ENCODE measurements around the gene ELK4. TPM values are rescaled to one million over a fixed set of nuclear protein-coding genes. Genes with fewer than 3 reads are reported as not detected.

The ELK4 gene
- total RNA-seq, 2 donors from 2014 or later, result 92.8 to 100 TPM

- ATAC-seq (no peak), DNase-seq (no peak)
- H3K9me3 ChIP-seq (ENCODE audit: control insufficient read depth, low read length, poor library complexity, severe bottlenecking), result no peaks in the 10 kb centered on the region
- peaks cover 5% of the 10 kb centered on the region for H3K4me1 Mint-ChIP-seq
- H3K4me3 Mint-ChIP-seq, result no peak overlapping the region
- H3K27me3 Mint-ChIP-seq, result peaks cover 30% of the 10 kb centered on the region
- no peaks in the 10 kb centered on the region for H3K36me3 Mint-ChIP-seq (ENCODE audit: low read depth)
- H3K27ac Mint-ChIP-seq, result no peak overlapping the region
Observed at GRCh38 chr1:205670150-205670446, 38.3 kb upstream of the ELK4 start.

- DNase-seq (no peak), ATAC-seq (peak; percentile 25)
- Mint-ChIP-seq H3K4me3 (no peak overlapping the region), H3K36me3 (ENCODE audit: low read depth) (no peaks in the 10 kb centered on the region), H3K27me3 (peaks cover 30% of the 10 kb centered on the region), H3K27ac (no peak overlapping the region), H3K4me1 (peaks cover 5% of the 10 kb centered on the region)
- no peaks in the 10 kb centered on the region for H3K9me3 ChIP-seq (ENCODE audit: control insufficient read depth, low read length, poor library complexity, severe bottlenecking)
Observed at GRCh38 chr1:205669341-205670149, 37.7 kb upstream of the ELK4 start.

GRCh38 chr1:205668951-205669340 is 37.1 kb upstream of the ELK4 start:
- ATAC-seq, result peak; percentile 53
- no peak overlapping the region for H3K27ac Mint-ChIP-seq
- no peak for DNase-seq
- peaks cover 5% of the 10 kb centered on the region for H3K4me1 Mint-ChIP-seq
- H3K9me3 ChIP-seq (ENCODE audit: control insufficient read depth, low read length, poor library complexity, severe bottlenecking), result no peaks in the 10 kb centered on the region
- H3K27me3 Mint-ChIP-seq, result peaks cover 30% of the 10 kb centered on the region
- H3K36me3 Mint-ChIP-seq (ENCODE audit: low read depth), result no peaks in the 10 kb centered on the region
- no peak overlapping the region for H3K4me3 Mint-ChIP-seq

GRCh38 chr1:205667909-205668643 is 36.3 kb upstream of the ELK4 start:
- Mint-ChIP-seq H3K27ac (no peak overlapping the region), H3K36me3 (ENCODE audit: low read depth) (no peaks in the 10 kb centered on the region), H3K4me1 (peaks cover 5% of the 10 kb centered on the region), H3K4me3 (no peak overlapping the region), H3K27me3 (peaks cover 30% of the 10 kb centered on the region)
- ATAC-seq (no peak), DNase-seq (no peak)
- no peaks in the 10 kb centered on the region for H3K9me3 ChIP-seq (ENCODE audit: control insufficient read depth, low read length, poor library complexity, severe bottlenecking)

- Mint-ChIP-seq H3K27me3 (peaks cover 34% of the 10 kb centered on the region), H3K4me1 (peaks cover 5% of the 10 kb centered on the region), H3K27ac (no peak overlapping the region), H3K4me3 (no peak overlapping the region), H3K36me3 (ENCODE audit: low read depth) (no peaks in the 10 kb centered on the region)
- no peak for ATAC-seq
- H3K9me3 ChIP-seq (ENCODE audit: control insufficient read depth, low read length, poor library complexity, severe bottlenecking), result no peaks in the 10 kb centered on the region
- no peak for DNase-seq
Observed at GRCh38 chr1:205666372-205667166, 34.8 kb upstream of the ELK4 start.

- DNase-seq (no peak), ATAC-seq (no peak)
- Mint-ChIP-seq H3K4me3 (no peak overlapping the region), H3K27me3 (peaks cover 37% of the 10 kb centered on the region), H3K27ac (no peak overlapping the region), H3K4me1 (peaks cover 5% of the 10 kb centered on the region), H3K36me3 (ENCODE audit: low read depth) (no peaks in the 10 kb centered on the region)
- no peaks in the 10 kb centered on the region for H3K9me3 ChIP-seq (ENCODE audit: control insufficient read depth, low read length, poor library complexity, severe bottlenecking)
Observed at GRCh38 chr1:205665201-205666045, 33.6 kb upstream of the ELK4 start.

GRCh38 chr1:205664399-205665017 is 32.7 kb upstream of the ELK4 start:
- Mint-ChIP-seq H3K36me3 (ENCODE audit: low read depth) (no peaks in the 10 kb centered on the region), H3K4me3 (no peak overlapping the region), H3K27me3 (peaks cover 38% of the 10 kb centered on the region), H3K27ac (no peak overlapping the region), H3K4me1 (peaks cover 5% of the 10 kb centered on the region)
- DNase-seq (no peak), ATAC-seq (no peak)
- no peaks in the 10 kb centered on the region for H3K9me3 ChIP-seq (ENCODE audit: control insufficient read depth, low read length, poor library complexity, severe bottlenecking)

- Mint-ChIP-seq H3K36me3 (ENCODE audit: low read depth) (no peaks in the 10 kb centered on the region), H3K4me1 (peaks cover 7% of the 10 kb centered on the region), H3K27me3 (peaks cover 32% of the 10 kb centered on the region), H3K4me3 (no peak overlapping the region), H3K27ac (no peak overlapping the region)
- no peaks in the 10 kb centered on the region for H3K9me3 ChIP-seq (ENCODE audit: control insufficient read depth, low read length, poor library complexity, severe bottlenecking)
- no peak for ATAC-seq
- no peak for DNase-seq
Observed at GRCh38 chr1:205663286-205663936, 31.6 kb upstream of the ELK4 start.

GRCh38 chr1:205662791-205663190 is 31.0 kb upstream of the ELK4 start:
- peaks cover 26% of the 10 kb centered on the region for H3K27me3 Mint-ChIP-seq
- DNase-seq (no peak), ATAC-seq (no peak)
- no peaks in the 10 kb centered on the region for H3K36me3 Mint-ChIP-seq (ENCODE audit: low read depth)
- no peaks in the 10 kb centered on the region for H3K9me3 ChIP-seq (ENCODE audit: control insufficient read depth, low read length, poor library complexity, severe bottlenecking)
- H3K4me3 Mint-ChIP-seq, result no peak overlapping the region
- no peak overlapping the region for H3K27ac Mint-ChIP-seq
- peaks cover 6% of the 10 kb centered on the region for H3K4me1 Mint-ChIP-seq

GRCh38 chr1:205662135-205662738 is 30.4 kb upstream of the ELK4 start:
- H3K27ac Mint-ChIP-seq, result no peak overlapping the region
- peaks cover 26% of the 10 kb centered on the region for H3K27me3 Mint-ChIP-seq
- H3K36me3 Mint-ChIP-seq (ENCODE audit: low read depth), result no peaks in the 10 kb centered on the region
- H3K9me3 ChIP-seq (ENCODE audit: control insufficient read depth, low read length, poor library complexity, severe bottlenecking), result no peaks in the 10 kb centered on the region
- no peak for DNase-seq
- peaks cover 6% of the 10 kb centered on the region for H3K4me1 Mint-ChIP-seq
- no peak for ATAC-seq
- peak overlapping the region; percentile 41 for H3K4me3 Mint-ChIP-seq

GRCh38 chr1:205661429-205662134 is 29.8 kb upstream of the ELK4 start:
- ATAC-seq, result no peak
- no peak overlapping the region for H3K4me3 Mint-ChIP-seq
- no peaks in the 10 kb centered on the region for H3K9me3 ChIP-seq (ENCODE audit: control insufficient read depth, low read length, poor library complexity, severe bottlenecking)
- peaks cover 6% of the 10 kb centered on the region for H3K4me1 Mint-ChIP-seq
- H3K27ac Mint-ChIP-seq, result no peak overlapping the region
- no peaks in the 10 kb centered on the region for H3K36me3 Mint-ChIP-seq (ENCODE audit: low read depth)
- peaks cover 26% of the 10 kb centered on the region for H3K27me3 Mint-ChIP-seq
- DNase-seq, result no peak

Data from T-helper 17 cell (primary cell).